Measurements from ENCODE around the gene ARMC2.

The ARMC2 gene

DNA sequence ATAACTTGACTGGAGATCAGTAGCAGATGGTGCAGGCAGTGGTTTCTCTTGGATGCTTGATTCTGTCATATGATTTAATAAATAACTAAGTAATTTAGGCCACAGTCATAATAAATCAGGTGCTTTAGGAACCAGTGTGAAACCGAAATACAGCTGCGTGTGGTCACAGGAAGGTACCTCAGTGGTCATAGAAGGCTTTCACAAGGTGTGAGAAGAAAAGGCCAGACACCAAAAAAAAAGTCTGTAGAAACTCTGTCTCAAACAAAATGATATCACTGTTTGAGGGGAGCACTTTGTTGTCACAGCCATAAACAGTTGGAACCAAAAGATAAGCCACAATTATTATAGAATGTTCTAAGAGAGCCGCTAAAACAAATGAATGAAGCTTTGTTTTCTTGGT, 56.5 kb downstream of the ARMC2 start:
- DNase-seq (ENCODE audit: low read depth), result no peak
- TF ChIP-seq MAX (IDR thresholded peaks at IDR 0.05; ENCODE audit: low read depth, low read length), result no peak
- TF ChIP-seq POLR2A (IDR thresholded peaks at IDR 0.05; ENCODE audit: extremely low read depth, insufficient read length), result no peak
- TF ChIP-seq CTCF (IDR thresholded peaks at IDR 0.05; ENCODE audit: low read depth, low read length), result no peak
- no peak for TF ChIP-seq MYC (IDR thresholded peaks at IDR 0.05; ENCODE audit: low read depth, low read length)
- H3K4me3 ChIP-seq (ENCODE audit: low read depth, low read length), result no peak overlapping the region

GRCh38 chr6:108914235-108915022, 66.2 kb downstream of the ARMC2 start:
- peak; percentile 63 for DNase-seq (ENCODE audit: low read depth)
- TF ChIP-seq MAX (IDR thresholded peaks at IDR 0.05; ENCODE audit: low read depth, low read length) (0 out of 2 replicates have a peak, but pooled peaks have one; percentile 5), CTCF (IDR thresholded peaks at IDR 0.05; ENCODE audit: low read depth, low read length) (peak; percentile 89), POLR2A (IDR thresholded peaks at IDR 0.05; ENCODE audit: extremely low read depth, insufficient read length) (no peak), MYC (IDR thresholded peaks at IDR 0.05; ENCODE audit: low read depth, low read length) (no peak)
- no peak overlapping the region for H3K4me3 ChIP-seq (ENCODE audit: low read depth, low read length)

GRCh38 chr6:108915258-108915657, 67.0 kb downstream of the ARMC2 start:
- H3K4me3 ChIP-seq (ENCODE audit: low read depth, low read length), result no peak overlapping the region
- DNase-seq (ENCODE audit: low read depth), result no peak
- TF ChIP-seq MAX (IDR thresholded peaks at IDR 0.05; ENCODE audit: low read depth, low read length) (no peak), CTCF (IDR thresholded peaks at IDR 0.05; ENCODE audit: low read depth, low read length) (no peak), MYC (IDR thresholded peaks at IDR 0.05; ENCODE audit: low read depth, low read length) (no peak), POLR2A (IDR thresholded peaks at IDR 0.05; ENCODE audit: extremely low read depth, insufficient read length) (no peak)

- H3K4me3 ChIP-seq (ENCODE audit: low read depth, low read length), result no peak overlapping the region
- no peak for DNase-seq (ENCODE audit: low read depth)
- TF ChIP-seq POLR2A (IDR thresholded peaks at IDR 0.05; ENCODE audit: extremely low read depth, insufficient read length) (no peak), MYC (IDR thresholded peaks at IDR 0.05; ENCODE audit: low read depth, low read length) (no peak), MAX (IDR thresholded peaks at IDR 0.05; ENCODE audit: low read depth, low read length) (no peak), CTCF (IDR thresholded peaks at IDR 0.05; ENCODE audit: low read depth, low read length) (no peak)
Observed at GRCh38 chr6:108916026-108916686, 67.9 kb downstream of the ARMC2 start.

GRCh38 chr6:108920751-108921150, 72.5 kb downstream of the ARMC2 start:
- no peak overlapping the region for H3K4me3 ChIP-seq (ENCODE audit: low read depth, low read length)
- no peak for DNase-seq (ENCODE audit: low read depth)
- no peak for TF ChIP-seq MYC (IDR thresholded peaks at IDR 0.05; ENCODE audit: low read depth, low read length)

DNA sequence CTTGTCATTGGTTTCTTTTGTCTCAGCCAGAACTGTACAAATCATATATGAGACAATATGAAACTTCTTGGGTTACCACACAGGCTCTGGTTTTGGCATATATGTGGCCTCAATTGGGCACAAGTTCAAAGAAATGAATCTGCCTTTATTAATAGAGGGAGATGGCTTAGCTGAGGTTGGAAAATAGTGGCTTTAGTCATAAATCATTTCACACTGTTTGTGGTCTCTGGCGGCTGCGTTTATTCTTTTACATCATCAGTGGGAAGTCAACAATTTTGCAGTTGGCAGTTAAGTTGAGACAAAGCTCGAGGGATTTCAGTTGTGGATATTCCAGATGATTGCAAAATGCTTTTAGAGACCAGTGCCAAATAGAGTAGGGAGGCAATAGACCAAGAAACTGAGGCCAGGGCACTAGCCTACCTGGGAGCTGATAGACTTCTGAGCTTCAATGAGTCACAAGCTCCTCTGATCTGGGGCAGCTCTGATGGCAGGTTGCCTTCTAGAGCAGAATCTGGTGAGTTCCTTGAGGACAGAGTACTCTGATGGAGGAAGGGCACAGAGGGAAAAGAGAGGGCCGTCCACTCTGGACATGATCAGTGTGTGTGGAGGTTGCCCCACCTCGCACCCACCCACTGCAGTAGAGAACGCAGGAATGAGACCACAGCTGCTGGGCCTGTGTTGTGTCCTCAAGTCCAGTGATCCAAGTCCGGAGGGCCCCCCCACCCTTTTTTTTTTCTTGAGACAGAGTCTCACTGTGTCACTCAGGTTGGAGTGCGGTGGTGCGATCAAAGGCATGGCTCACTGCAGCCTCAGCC, 73.5 kb downstream of the ARMC2 start:
- TF ChIP-seq MYC (IDR thresholded peaks at IDR 0.05; ENCODE audit: low read depth, low read length) (0 out of 2 replicates have a peak, but pooled peaks have one; percentile 13), POLR2A (IDR thresholded peaks at IDR 0.05; ENCODE audit: extremely low read depth, insufficient read length) (no peak), CTCF (IDR thresholded peaks at IDR 0.05; ENCODE audit: low read depth, low read length) (no peak)
- no peak overlapping the region for H3K4me3 ChIP-seq (ENCODE audit: low read depth, low read length)
- peak; percentile 64 for DNase-seq (ENCODE audit: low read depth)
